ENCODE results near the gene SLC16A11.

GRCh38 chr17:7060165-7060891 lies 16.4 kb upstream of the SLC16A11 start:
- TF ChIP-seq CTCF (conservative IDR thresholded peaks at IDR 0.05; ENCODE audit: low read depth, low read length) (no peak), CHD1 (IDR thresholded peaks at IDR 0.05; ENCODE audit: low read depth, low read length) (no peak), USF2 (IDR thresholded peaks at IDR 0.05; ENCODE audit: low read depth, low read length) (no peak), POLR2A (IDR thresholded peaks at IDR 0.05; ENCODE audit: low read depth, low read length) (no peak), RFX5 (IDR thresholded peaks at IDR 0.05; ENCODE audit: low read depth, low read length) (no peak), MAFK (IDR thresholded peaks at IDR 0.05; ENCODE audit: low read depth, low read length) (no peak)

Data from IMR-90 (cell line).